HL-60 (cell line): ENCODE data around the gene TM7SF3.

Experiments
- CTCF ChIP-seq: IDR thresholded peaks from one replicate; pipeline ENCODE4 v1.5.1; 2011; ENCODE audit warnings: low read length, control low read depth, inconsistent platforms; ENCODE audit not compliant: insufficient read depth
- POLR2AphosphoS5 ChIP-seq: IDR thresholded peaks from 2 replicates; pipeline ENCODE4 v1.6.1; 2012; ENCODE audit warnings: low read depth

- TF ChIP-seq CTCF, result no peak
- no peak for TF ChIP-seq POLR2AphosphoS5
Observed at GRCh38 chr12:26995706-26996105, 18.5 kb downstream of the TM7SF3 start.
